A673 (cell line): ENCODE data around the gene SNRPA1.

Experiments
- CTCF ChIP-seq: fragments of 300-800, 200-600 bp; sonication (generic); conservative IDR thresholded peaks from 2 replicates; pipeline ENCODE4 v1.5.1; 2017; ENCODE audit warnings: low read depth, mild to moderate bottlenecking, antibody characterized with exemption, low read length, moderate library complexity, mixed read lengths
- EZH2 ChIP-seq: fragments of 200-600 bp; sonication (generic); IDR thresholded peaks from 2 replicates; pipeline ENCODE4 v1.6.1; 2017; ENCODE audit warnings: borderline replicate concordance, low read depth, mild to moderate bottlenecking, mixed read lengths, antibody characterized with exemption, low read length; ENCODE audit not compliant: poor library complexity, severe bottlenecking

GRCh38 chr15:101256757-101257156, 38.3 kb downstream of the SNRPA1 start:
- peak; percentile 62 for TF ChIP-seq CTCF
- no peak for TF ChIP-seq EZH2
